HG03432 (cell line): ENCODE data around the gene ANGEL1.
A peak's percentile ranks its signal among the peaks of the same experiment; 100 is the strongest.

Source experiments
- ATAC-seq: cut with Tn5 transposase; IDR thresholded peaks from one replicate; pipeline ENCODE4 v1.9.1; 2021; ENCODE audit warnings: mild to moderate bottlenecking, moderate library complexity; ENCODE audit not compliant: unreplicated experiment

ANGEL1 gene

DNA sequence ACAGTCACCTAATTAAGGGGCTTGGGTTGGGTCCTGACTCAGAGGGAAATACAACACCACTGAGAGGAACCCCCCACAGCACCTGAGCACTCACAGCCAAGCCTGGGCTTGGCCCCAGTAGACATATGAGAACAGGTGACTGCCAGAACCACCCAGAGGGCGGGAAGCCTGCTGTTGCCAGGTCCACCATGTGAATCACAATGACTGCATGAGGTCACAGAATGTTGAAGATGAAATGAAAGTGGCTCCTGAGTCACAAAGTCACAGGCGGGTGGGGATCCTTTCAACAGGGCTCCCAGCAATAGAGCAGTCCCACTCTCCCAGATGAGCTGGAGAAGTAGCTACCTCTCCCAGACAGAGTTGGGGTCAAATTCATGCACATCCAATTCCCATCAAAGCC lies 13.4 kb upstream of the ANGEL1 start, which contains the start of gene LRRC74A:
LRRC74A (plus strand) TSS at position 287 of the 400 bp plus-strand sequence. CDS start 290 bp downstream, outside the sequence.
- ATAC-seq: no peak

DNA sequence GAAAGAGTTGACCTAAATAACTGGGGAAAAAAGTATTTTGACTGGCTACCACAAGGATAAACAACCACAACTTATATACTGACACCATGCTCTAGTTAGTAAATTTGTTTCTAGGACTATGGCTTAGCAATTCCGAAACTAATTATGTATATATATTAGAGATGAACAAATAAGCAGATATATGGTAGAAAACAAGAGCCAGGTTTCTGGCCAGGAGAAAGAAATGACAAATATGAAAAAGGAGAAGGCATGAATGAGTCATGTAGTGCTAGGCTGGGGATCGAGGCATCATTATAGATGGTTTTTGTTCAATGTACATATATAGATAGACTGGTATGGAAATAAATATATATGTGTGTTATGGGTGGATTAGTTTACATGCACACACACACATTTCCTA lies 8.0 kb upstream of the ANGEL1 start:
- no peak for ATAC-seq

- no peak for ATAC-seq
Observed at GRCh38 chr14:76814726-76815645, 2.3 kb upstream of the ANGEL1 start.

DNA sequence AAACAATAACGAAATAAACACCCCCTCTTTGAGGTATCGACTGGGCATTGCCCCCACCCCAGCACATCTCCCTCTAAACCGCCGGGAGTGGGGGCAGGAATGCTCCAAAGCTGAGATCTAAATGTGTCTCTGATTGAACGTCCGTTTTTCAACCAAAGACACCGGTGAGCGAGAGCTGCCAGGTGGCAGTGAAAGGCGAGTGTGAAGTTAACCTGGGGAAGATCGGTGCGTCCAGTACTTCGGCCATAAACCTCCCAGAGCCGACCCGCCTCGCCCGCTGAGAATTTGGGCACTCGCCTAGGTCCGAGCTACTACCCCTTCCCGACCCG lies 625 bp downstream of the ANGEL1 start:
- peak; percentile 25 for ATAC-seq

DNA sequence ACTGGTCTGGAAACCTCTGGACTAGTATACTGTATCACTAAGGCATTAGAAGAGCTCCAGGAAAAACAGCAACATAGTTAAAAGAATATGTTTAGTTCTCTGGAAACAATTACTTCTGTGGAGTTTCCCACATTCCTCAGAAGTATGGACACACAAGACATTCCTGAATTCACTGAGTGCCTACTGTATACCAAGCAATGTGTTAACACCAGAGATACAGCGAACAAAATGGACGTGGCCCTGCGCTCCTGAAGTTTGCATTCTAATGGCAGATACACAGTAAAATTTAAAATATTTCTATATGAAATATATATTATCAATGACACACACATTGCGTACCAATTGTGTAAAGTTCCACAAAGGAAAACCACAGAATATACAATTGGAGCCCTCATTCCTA lies 1.1 kb downstream of the ANGEL1 start:
- ATAC-seq: no peak

GRCh38 chr14:76810953-76811400 lies 1.7 kb downstream of the ANGEL1 start:
- ATAC-seq: no peak

GRCh38 chr14:76810525-76810924 lies 2.2 kb downstream of the ANGEL1 start:
- ATAC-seq: no peak

DNA sequence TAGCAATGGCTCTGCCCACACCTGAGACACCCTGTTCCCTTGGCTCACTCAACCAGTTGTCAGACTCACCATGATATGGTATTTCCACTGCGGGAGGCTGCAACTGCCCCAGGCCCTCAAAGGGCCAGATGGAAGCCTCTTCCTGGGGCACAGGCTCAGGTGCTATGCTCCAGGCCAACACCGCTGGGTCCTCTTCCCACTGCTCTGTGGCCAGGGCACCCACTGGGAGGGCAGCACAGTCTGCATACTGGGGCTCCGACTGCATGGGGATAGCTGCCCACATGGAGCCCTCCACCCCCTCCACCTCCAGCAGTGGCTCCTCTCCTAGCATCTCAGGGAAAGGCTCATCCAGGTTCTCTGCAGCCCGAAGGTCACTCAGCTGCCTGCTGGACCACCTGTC lies 3.7 kb downstream of the ANGEL1 start:
- ATAC-seq: no peak

DNA sequence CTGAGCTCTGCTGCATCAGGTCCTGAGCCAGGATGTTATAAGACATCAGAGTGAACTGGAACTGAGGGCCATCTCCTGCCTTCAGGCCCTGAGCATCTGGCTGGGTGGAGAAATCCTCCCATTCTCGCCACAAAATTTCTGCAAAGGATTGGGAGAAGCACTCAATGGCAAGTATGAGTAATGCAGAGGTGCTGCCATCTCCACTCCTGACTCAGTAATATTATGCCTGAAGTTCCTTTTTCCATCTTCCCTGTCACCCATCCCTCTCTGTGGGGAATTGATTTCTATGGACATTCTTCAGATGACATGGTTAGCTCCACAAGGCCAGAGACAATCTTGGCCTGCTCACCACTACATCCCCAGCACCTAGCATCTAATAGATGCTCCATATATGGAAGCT lies 4.7 kb downstream of the ANGEL1 start:
- ATAC-seq: no peak

DNA sequence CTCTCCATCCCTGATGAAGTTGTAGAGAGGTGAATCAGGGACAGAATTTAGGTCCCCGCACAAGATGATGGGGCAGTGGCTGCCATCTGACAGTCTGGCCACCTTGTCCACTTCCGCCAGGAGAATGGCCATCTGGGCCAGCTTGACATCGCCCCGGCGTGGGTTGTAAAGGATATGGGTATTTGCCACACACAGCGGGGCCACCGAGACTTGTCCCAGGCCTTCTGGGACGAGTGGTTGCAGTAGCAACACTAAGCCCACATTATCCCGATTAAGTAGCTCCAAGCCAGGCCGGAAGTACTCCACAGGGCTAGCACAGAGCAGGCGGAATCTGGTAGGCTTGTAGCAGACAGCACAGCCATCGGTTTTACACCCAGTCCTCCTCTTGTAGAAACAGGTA lies 6.2 kb downstream of the ANGEL1 start:
- ATAC-seq: no peak

GRCh38 chr14:76793956-76794355 lies 18.7 kb downstream of the ANGEL1 start:
- ATAC-seq: no peak

- ATAC-seq: no peak
Observed at GRCh38 chr14:76793324-76793723, 19.4 kb downstream of the ANGEL1 start.

DNA sequence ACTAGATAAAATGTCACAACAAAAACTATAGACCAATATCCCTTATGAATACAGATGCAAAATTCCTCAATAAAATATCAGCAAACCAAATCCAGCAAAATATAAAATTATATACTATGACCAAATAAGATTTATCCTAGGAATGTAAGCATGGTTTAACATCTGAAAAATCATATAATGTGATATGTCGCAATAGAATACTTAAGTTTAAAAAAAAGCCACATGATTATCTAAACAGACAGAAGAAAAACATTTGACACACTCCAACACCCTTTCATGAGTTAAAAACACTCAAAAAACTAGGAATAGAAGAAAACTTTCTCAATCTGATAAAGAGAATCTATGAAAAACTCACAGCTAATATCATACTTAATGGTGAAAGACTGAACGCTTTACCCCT lies 20.3 kb downstream of the ANGEL1 start:
- no peak for ATAC-seq

DNA sequence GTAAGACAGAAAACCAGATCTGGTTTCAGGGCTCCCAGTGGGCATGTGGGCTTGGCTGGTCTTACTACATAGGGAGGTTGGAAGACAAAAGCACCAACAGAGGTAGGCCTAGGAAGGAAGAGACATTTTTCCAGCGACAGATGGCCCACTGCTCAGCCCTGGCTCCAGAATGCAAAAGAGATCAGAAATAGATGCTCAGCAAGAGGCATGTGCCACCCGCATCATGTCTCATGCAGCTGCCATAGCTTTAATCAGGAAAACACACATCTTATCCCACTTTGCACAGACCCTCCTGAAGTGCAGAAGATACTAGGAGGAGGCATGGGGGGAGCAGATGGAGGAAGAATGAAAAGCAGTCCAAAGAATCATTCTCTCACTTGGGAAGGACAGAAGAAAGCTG lies 26.1 kb downstream of the ANGEL1 start:
- no peak for ATAC-seq

DNA sequence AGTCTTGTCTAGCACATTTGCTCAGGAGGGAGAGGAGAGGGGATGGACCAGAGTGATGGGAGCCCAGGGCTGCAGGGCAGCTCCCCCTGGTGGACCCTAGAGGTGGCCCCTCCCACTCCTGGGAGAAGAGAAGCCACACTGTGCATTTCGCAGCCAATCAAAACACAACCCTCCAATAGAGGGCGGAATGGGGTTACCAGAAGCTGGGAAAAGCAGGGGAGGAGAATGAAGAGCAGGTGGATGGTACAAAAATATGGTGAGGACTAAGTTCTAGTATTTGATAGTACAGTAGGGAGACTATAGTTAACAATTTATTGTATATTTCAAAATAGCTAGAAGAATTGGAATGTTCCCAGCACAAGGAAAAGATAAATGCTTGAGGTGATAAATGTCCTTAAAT lies 27.8 kb downstream of the ANGEL1 start:
- ATAC-seq: peak; percentile 78

GRCh38 chr14:76784266-76784874 lies 28.3 kb downstream of the ANGEL1 start:
- ATAC-seq: no peak

- ATAC-seq: peak; percentile 36
Observed at GRCh38 chr14:76782885-76783566, 29.7 kb downstream of the ANGEL1 start.

DNA sequence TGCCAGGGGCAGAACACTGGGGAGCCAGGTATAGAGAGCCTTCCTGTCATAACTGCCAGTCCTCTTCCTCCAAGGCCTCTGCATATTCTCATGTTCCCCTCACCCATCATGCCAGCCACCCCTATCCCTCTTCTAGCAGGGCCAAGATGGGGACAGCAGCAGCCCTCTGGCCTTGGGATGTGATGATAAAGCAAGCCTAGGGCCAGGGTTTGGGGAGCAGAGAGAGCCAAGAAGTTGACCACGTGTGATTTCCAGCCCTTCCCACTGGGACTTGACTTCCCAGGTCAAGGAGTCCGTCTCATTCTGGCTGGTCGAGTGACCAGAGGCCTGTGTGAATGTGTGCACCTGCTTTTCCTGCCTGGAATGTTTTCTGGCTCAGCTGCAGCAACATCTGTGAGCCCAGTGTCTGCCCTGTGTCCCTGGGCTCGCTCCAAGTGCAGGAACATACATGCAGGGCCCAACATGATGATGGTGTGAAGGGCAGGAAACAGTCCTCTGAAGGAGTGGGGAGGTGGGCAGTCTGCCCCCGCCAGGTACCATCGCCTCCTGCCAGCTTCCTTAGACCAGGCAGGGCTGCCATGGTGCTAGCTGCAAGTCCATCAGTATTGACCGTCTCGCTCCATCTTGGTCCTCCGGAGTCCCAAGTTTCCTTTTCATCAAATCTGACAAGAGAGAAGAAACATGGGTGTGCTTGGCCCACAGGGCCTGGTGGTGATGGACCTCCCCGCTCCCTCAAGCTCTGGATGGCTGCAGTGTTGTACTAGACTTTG lies 30.4 kb downstream of the ANGEL1 start:
- no peak for ATAC-seq

GRCh38 chr14:76781648-76782051 lies 31.0 kb downstream of the ANGEL1 start:
- no peak for ATAC-seq

- no peak for ATAC-seq
Observed at GRCh38 chr14:76780875-76781647, 31.6 kb downstream of the ANGEL1 start.
